DMS153 treated with DMSO at 0.1 percent for 48 hours (cell line): ENCODE measurements around the gene ZC3H18.
A peak's percentile ranks its signal among the peaks of the same experiment; 100 is the strongest.

Experiments
- DNase-seq: peaks from one replicate; lab custom pipeline; 2025; ENCODE audit not compliant: unreplicated experiment; lab: John Stamatoyannopoulos, UW

Gene ZC3H18

GRCh38 chr16:88532434-88533241 lies 37.6 kb upstream of the ZC3H18 start:
- no peak for DNase-seq

- DNase-seq: no peak
Observed at GRCh38 chr16:88533381-88533917, 36.8 kb upstream of the ZC3H18 start.

- DNase-seq: peak; percentile 29
Observed at GRCh38 chr16:88533932-88534637, 36.1 kb upstream of the ZC3H18 start.

- DNase-seq: peak; percentile 5
Observed at GRCh38 chr16:88534638-88535190, 35.5 kb upstream of the ZC3H18 start.

- no peak for DNase-seq
Observed at GRCh38 chr16:88535191-88535856, 34.9 kb upstream of the ZC3H18 start.

- DNase-seq: no peak
Observed at GRCh38 chr16:88535857-88536222, 34.4 kb upstream of the ZC3H18 start.

- no peak for DNase-seq
Observed at GRCh38 chr16:88536510-88536909, 33.7 kb upstream of the ZC3H18 start.

- DNase-seq: no peak
Observed at GRCh38 chr16:88536971-88537751, 33.0 kb upstream of the ZC3H18 start.

GRCh38 chr16:88537859-88538258 lies 32.3 kb upstream of the ZC3H18 start:
- DNase-seq: no peak

GRCh38 chr16:88538366-88539060 lies 31.7 kb upstream of the ZC3H18 start:
- no peak for DNase-seq

- no peak for DNase-seq
Observed at GRCh38 chr16:88539261-88539651, 30.9 kb upstream of the ZC3H18 start.

- DNase-seq: no peak
Observed at GRCh38 chr16:88539652-88540345, 30.4 kb upstream of the ZC3H18 start.

- DNase-seq: no peak
Observed at GRCh38 chr16:88540346-88540977, 29.7 kb upstream of the ZC3H18 start.

- DNase-seq: no peak
Observed at GRCh38 chr16:88541831-88542616, 28.2 kb upstream of the ZC3H18 start.

- DNase-seq: no peak
Observed at GRCh38 chr16:88543230-88543813, 26.9 kb upstream of the ZC3H18 start.

- DNase-seq: no peak
Observed at GRCh38 chr16:88545781-88546180, 24.4 kb upstream of the ZC3H18 start.

GRCh38 chr16:88548131-88548874 lies 21.9 kb upstream of the ZC3H18 start:
- no peak for DNase-seq
